ENCODE results near the gene TTC32.

DNA sequence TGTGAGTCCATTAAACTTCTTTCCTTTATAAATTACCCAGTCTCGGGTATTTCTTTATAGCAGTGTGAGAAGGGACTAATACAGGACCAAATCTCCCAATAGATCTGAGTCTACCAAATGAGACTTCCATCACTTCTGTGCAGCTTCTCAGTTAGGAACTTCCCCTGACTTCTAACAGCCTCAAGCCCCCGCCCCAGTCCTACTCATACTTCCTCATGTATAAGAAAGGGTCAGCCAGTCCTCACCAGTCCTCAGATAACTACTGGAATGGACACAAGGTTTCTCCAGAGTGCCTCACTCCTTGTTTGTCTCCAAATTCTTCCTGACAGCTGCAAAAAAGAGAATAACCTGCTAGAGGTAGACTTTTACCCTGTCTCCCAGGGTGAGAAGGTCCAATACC, 19.5 kb downstream of the TTC32 start:
- TF ChIP-seq, protein P1, sequence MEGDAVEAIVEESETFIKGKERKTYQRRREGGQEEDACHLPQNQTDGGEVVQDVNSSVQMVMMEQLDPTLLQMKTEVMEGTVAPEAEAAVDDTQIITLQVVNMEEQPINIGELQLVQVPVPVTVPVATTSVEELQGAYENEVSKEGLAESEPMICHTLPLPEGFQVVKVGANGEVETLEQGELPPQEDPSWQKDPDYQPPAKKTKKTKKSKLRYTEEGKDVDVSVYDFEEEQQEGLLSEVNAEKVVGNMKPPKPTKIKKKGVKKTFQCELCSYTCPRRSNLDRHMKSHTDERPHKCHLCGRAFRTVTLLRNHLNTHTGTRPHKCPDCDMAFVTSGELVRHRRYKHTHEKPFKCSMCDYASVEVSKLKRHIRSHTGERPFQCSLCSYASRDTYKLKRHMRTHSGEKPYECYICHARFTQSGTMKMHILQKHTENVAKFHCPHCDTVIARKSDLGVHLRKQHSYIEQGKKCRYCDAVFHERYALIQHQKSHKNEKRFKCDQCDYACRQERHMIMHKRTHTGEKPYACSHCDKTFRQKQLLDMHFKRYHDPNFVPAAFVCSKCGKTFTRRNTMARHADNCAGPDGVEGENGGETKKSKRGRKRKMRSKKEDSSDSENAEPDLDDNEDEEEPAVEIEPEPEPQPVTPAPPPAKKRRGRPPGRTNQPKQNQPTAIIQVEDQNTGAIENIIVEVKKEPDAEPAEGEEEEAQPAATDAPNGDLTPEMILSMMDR (IDR thresholded peaks at IDR 0.05) = no peak
- no peak for TF ChIP-seq SIN3A (IDR thresholded peaks at IDR 0.05; ENCODE audit: borderline replicate concordance, insufficient read depth, low read depth, low read length)
